GM23338 (cell line): ENCODE measurements around the gene PKNOX2. TPM values are rescaled to one million over a fixed set of nuclear protein-coding genes. Genes with fewer than 3 reads are reported as not detected.

ENCODE experiments used
- ATAC-seq: fragments of 200-7000 bp; cut with Tn5 transposase; 3 replicates; pipeline ENCODE4 v1.9.1; 2020
- DNase-seq: peaks from one replicate; pipeline ENCODE4 v3.0.0-alpha.2; 2015; ENCODE audit warnings: low spot score
- H2AFZ ChIP-seq: fragments of 200-600 bp; sonication (generic); 2 replicates; pipeline ENCODE4 v1.8.0; 2016; ENCODE audit warnings: antibody characterized with exemption, mild to moderate bottlenecking, moderate library complexity
- H3F3A ChIP-seq: fragments of 200-600 bp; sonication (generic); replicated peaks from 2 replicates; pipeline ENCODE4 v1.8.0; 2017; ENCODE audit warnings: antibody characterized with exemption, mixed run types, low read depth
- H3K27ac ChIP-seq: fragments of 200-600 bp; sonication (generic); 2 replicates; pipeline ENCODE4 v1.6.1; 2016; ENCODE audit warnings: low read depth
- H3K27me3 ChIP-seq: fragments of 200-600 bp; sonication (generic); 2 replicates; pipeline ENCODE4 v1.8.0; 2016; ENCODE audit warnings: mild to moderate bottlenecking, mixed run types, moderate library complexity; ENCODE audit not compliant: insufficient read depth
- H3K36me3 ChIP-seq: fragments of 200-600 bp; sonication (generic); 2 replicates; pipeline ENCODE4 v1.8.0; 2016; ENCODE audit warnings: mild to moderate bottlenecking; ENCODE audit not compliant: insufficient read depth
- H3K4me1 ChIP-seq: fragments of 200-600 bp; sonication (generic); 2 replicates; pipeline ENCODE4 v1.8.0; 2016; ENCODE audit warnings: mild to moderate bottlenecking, moderate library complexity; ENCODE audit not compliant: insufficient read depth
- H3K4me2 ChIP-seq: fragments of 200-600 bp; sonication (generic); 2 replicates; pipeline ENCODE4 v1.7.1; 2017; ENCODE audit warnings: mixed run types
- H3K4me3 ChIP-seq: fragments of 200-600 bp; sonication (generic); 2 replicates; pipeline ENCODE4 v1.6.1; 2016; ENCODE audit warnings: mixed run types
- H3K79me2 ChIP-seq: fragments of 200-600 bp; sonication (generic); replicated peaks from 2 replicates; pipeline ENCODE4 v1.8.0; 2017; ENCODE audit warnings: mild to moderate bottlenecking; ENCODE audit not compliant: insufficient read depth
- H3K9me2 ChIP-seq: fragments of 200-600 bp; sonication (generic); 2 replicates; pipeline ENCODE4 v1.8.0; 2017; ENCODE audit not compliant: insufficient read depth
- H4K20me1 ChIP-seq: fragments of 200-600 bp; sonication (generic); replicated peaks from 2 replicates; pipeline ENCODE4 v1.8.0; 2017; ENCODE audit warnings: mild to moderate bottlenecking; ENCODE audit not compliant: insufficient read depth
- H3K27ac Mint-ChIP-seq: 2 replicates; pipeline ENCODE4 v1.8.0; 2020; ENCODE audit warnings: inconsistent platforms, mild to moderate bottlenecking, moderate library complexity, mixed read lengths
- H3K27me3 Mint-ChIP-seq: 3 replicates; pipeline ENCODE4 v1.8.0; 2022; ENCODE audit warnings: low read depth, mild to moderate bottlenecking, moderate library complexity, mixed read lengths, inconsistent platforms; ENCODE audit not compliant: insufficient read depth, poor library complexity
- H3K36me3 Mint-ChIP-seq: 3 replicates; pipeline ENCODE4 v1.8.0; 2021; ENCODE audit warnings: low read depth, mild to moderate bottlenecking, inconsistent platforms, moderate library complexity, mixed read lengths
- H3K4me1 Mint-ChIP-seq: 3 replicates; pipeline ENCODE4 v1.8.0; 2020; ENCODE audit warnings: mild to moderate bottlenecking, inconsistent platforms, mixed read lengths
- H3K4me3 Mint-ChIP-seq: 3 replicates; pipeline ENCODE4 v1.8.0; 2021; ENCODE audit warnings: moderate library complexity, mild to moderate bottlenecking, inconsistent platforms, mixed read lengths
- H3K9me3 Mint-ChIP-seq: 3 replicates; pipeline ENCODE4 v1.8.0; 2020; ENCODE audit warnings: moderate library complexity, mild to moderate bottlenecking, inconsistent platforms, mixed read lengths
- CREB1 ChIP-seq: fragments of 250-450 bp; sonication (Bioruptor Pico); IDR thresholded peaks from 2 replicates; pipeline ENCODE4 v1.5.0; 2020; ENCODE audit warnings: low read depth, mild to moderate bottlenecking, moderate library complexity
- EZH2phosphoT487 ChIP-seq: fragments of 200-600 bp; sonication (generic); IDR thresholded peaks from one replicate; pipeline ENCODE4 v1.8.1; 2018; ENCODE audit warnings: antibody characterized with exemption; ENCODE audit not compliant: unreplicated experiment
- JUNB ChIP-seq: IDR thresholded peaks from one replicate; pipeline ENCODE4 v1.6.1; 2016; ENCODE audit warnings: antibody characterized with exemption; ENCODE audit not compliant: unreplicated experiment
- POLR2AphosphoS5 ChIP-seq: IDR thresholded peaks from 2 replicates; pipeline ENCODE4 v1.6.1; 2016; ENCODE audit warnings: antibody characterized with exemption, low read depth
- STAT1 ChIP-seq: IDR thresholded peaks from one replicate; pipeline ENCODE4 v1.6.1; 2016; ENCODE audit warnings: antibody characterized with exemption; ENCODE audit not compliant: unreplicated experiment
- ZNF114 ChIP-seq: fragments of 250-450 bp; sonication (Bioruptor Pico); IDR thresholded peaks from 2 replicates; pipeline ENCODE4 v1.5.0; 2020; ENCODE audit warnings: mild to moderate bottlenecking, moderate library complexity
- ZNF331 ChIP-seq: fragments of 250-450 bp; sonication (Bioruptor Pico); IDR thresholded peaks from 2 replicates; pipeline ENCODE4 v1.5.0; 2020; ENCODE audit warnings: low read depth, mild to moderate bottlenecking, moderate library complexity
- polyA plus RNA-seq: library from polyadenylated mRNA; unstranded; fragments of >200 nt; fragmentation: Nextera tagmentation; extraction: Ambion mirVana; gene quantifications from 2 replicates; pipeline ENCODE4 v1.2.1, GENCODE V29; 2016
- total RNA-seq: library from RNA; depleted of rRNA; stranded (reverse); fragments of >200 nt; shearing (Covaris generic); gene quantifications from 2 replicates; pipeline ENCODE4 v1.2.3, GENCODE V29; 2014
- TF ChIP-seq, protein P1 (sequence below), 2 experiments: fragments of 200-600 bp in 1 of 2; sonication (generic) in 1 of 2; conservative IDR thresholded peaks; 2 replicates each; pipeline versions ENCODE4 v1.5.1 to v1.6.1; 2016 to 2017; ENCODE audit warnings: antibody characterized with exemption in 2 of 2, low read depth in 2 of 2, mild to moderate bottlenecking in 2 of 2, moderate library complexity in 1 of 2
- TF ChIP-seq, protein P2 (sequence below): fragments of 250-450 bp; sonication (Bioruptor Pico); IDR thresholded peaks from 2 replicates; pipeline ENCODE4 v1.5.0; 2020; ENCODE audit warnings: mild to moderate bottlenecking, moderate library complexity
- TF ChIP-seq, protein P3 (sequence below): IDR thresholded peaks from 2 replicates; pipeline ENCODE4 v1.6.1; 2016; ENCODE audit warnings: antibody characterized with exemption
- TF ChIP-seq, protein P4 (sequence below): IDR thresholded peaks from one replicate; pipeline ENCODE4 v1.6.1; 2018; ENCODE audit warnings: antibody characterized with exemption; ENCODE audit not compliant: unreplicated experiment

PKNOX2 gene
- total and polyA plus RNA-seq, 2 experiments from 2014 or later = 0.42 to 0.83 TPM

DNA sequence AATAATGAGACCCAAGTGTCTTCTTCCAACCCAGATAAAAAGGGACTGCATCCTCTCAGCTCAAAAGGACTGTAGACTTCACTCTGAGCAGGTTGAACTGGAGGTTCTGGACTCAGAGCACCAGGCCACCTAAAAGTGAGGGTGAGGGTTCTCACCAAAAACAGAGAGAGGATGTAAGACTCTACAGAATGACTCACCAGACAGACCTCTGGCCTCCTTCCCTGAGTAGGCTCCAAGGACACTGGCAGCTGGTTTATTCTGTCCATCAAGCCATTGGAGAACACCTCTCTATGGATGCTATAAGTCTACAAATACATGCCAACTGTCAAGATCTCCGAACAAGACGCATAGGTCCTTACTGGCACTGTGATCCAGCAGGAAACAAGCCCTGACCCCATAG lies 304.3 kb downstream of the PKNOX2 start:
- H3K79me2 ChIP-seq = no peaks in the 10 kb centered on the region
- H3K36me3 ChIP-seq = no peaks in the 10 kb centered on the region
- H3K27me3 Mint-ChIP-seq = no peaks in the 10 kb centered on the region
- no peak overlapping the region for H3K4me3 ChIP-seq
- no peaks in the 10 kb centered on the region for H3F3A ChIP-seq
- peaks cover 22% of the 10 kb centered on the region for H3K4me1 Mint-ChIP-seq
- H3K27ac Mint-ChIP-seq = no peak overlapping the region
- ATAC-seq (no peak), DNase-seq (no peak)
- no peaks in the 10 kb centered on the region for H3K9me3 Mint-ChIP-seq
- no peak overlapping the region for H3K4me3 Mint-ChIP-seq
- no peaks in the 10 kb centered on the region for H4K20me1 ChIP-seq
- no peak for TF ChIP-seq STAT1
- TF ChIP-seq POLR2AphosphoS5 = no peak
- TF ChIP-seq JUNB = no peak
- TF ChIP-seq, protein P1, sequence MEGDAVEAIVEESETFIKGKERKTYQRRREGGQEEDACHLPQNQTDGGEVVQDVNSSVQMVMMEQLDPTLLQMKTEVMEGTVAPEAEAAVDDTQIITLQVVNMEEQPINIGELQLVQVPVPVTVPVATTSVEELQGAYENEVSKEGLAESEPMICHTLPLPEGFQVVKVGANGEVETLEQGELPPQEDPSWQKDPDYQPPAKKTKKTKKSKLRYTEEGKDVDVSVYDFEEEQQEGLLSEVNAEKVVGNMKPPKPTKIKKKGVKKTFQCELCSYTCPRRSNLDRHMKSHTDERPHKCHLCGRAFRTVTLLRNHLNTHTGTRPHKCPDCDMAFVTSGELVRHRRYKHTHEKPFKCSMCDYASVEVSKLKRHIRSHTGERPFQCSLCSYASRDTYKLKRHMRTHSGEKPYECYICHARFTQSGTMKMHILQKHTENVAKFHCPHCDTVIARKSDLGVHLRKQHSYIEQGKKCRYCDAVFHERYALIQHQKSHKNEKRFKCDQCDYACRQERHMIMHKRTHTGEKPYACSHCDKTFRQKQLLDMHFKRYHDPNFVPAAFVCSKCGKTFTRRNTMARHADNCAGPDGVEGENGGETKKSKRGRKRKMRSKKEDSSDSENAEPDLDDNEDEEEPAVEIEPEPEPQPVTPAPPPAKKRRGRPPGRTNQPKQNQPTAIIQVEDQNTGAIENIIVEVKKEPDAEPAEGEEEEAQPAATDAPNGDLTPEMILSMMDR (conservative IDR thresholded peaks at IDR 0.05; ENCODE audit: low read depth in 2 of 2) = no peak
- TF ChIP-seq, protein P2, sequence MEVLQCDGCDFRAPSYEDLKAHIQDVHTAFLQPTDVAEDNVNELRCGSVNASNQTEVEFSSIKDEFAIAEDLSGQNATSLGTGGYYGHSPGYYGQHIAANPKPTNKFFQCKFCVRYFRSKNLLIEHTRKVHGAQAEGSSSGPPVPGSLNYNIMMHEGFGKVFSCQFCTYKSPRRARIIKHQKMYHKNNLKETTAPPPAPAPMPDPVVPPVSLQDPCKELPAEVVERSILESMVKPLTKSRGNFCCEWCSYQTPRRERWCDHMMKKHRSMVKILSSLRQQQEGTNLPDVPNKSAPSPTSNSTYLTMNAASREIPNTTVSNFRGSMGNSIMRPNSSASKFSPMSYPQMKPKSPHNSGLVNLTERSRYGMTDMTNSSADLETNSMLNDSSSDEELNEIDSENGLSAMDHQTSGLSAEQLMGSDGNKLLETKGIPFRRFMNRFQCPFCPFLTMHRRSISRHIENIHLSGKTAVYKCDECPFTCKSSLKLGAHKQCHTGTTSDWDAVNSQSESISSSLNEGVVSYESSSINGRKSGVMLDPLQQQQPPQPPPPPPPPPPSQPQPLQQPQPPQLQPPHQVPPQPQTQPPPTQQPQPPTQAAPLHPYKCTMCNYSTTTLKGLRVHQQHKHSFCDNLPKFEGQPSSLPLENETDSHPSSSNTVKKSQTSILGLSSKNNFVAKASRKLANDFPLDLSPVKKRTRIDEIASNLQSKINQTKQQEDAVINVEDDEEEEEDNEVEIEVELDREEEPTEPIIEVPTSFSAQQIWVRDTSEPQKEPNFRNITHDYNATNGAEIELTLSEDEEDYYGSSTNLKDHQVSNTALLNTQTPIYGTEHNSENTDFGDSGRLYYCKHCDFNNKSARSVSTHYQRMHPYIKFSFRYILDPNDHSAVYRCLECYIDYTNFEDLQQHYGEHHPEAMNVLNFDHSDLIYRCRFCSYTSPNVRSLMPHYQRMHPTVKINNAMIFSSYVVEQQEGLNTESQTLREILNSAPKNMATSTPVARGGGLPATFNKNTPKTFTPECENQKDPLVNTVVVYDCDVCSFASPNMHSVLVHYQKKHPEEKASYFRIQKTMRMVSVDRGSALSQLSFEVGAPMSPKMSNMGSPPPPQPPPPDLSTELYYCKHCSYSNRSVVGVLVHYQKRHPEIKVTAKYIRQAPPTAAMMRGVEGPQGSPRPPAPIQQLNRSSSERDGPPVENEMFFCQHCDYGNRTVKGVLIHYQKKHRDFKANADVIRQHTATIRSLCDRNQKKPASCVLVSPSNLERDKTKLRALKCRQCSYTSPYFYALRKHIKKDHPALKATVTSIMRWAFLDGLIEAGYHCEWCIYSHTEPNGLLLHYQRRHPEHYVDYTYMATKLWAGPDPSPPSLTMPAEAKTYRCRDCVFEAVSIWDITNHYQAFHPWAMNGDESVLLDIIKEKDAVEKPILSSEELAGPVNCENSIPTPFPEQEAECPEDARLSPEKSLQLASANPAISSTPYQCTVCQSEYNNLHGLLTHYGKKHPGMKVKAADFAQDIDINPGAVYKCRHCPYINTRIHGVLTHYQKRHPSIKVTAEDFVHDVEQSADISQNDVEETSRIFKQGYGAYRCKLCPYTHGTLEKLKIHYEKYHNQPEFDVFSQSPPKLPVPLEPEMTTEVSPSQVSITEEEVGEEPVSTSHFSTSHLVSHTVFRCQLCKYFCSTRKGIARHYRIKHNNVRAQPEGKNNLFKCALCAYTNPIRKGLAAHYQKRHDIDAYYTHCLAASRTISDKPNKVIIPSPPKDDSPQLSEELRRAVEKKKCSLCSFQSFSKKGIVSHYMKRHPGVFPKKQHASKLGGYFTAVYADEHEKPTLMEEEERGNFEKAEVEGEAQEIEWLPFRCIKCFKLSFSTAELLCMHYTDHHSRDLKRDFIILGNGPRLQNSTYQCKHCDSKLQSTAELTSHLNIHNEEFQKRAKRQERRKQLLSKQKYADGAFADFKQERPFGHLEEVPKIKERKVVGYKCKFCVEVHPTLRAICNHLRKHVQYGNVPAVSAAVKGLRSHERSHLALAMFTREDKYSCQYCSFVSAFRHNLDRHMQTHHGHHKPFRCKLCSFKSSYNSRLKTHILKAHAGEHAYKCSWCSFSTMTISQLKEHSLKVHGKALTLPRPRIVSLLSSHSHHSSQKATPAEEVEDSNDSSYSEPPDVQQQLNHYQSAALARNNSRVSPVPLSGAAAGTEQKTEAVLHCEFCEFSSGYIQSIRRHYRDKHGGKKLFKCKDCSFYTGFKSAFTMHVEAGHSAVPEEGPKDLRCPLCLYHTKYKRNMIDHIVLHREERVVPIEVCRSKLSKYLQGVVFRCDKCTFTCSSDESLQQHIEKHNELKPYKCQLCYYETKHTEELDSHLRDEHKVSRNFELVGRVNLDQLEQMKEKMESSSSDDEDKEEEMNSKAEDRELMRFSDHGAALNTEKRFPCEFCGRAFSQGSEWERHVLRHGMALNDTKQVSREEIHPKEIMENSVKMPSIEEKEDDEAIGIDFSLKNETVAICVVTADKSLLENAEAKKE (CRISPR knock-in tag) = no peak
- TF ChIP-seq, protein P3, sequence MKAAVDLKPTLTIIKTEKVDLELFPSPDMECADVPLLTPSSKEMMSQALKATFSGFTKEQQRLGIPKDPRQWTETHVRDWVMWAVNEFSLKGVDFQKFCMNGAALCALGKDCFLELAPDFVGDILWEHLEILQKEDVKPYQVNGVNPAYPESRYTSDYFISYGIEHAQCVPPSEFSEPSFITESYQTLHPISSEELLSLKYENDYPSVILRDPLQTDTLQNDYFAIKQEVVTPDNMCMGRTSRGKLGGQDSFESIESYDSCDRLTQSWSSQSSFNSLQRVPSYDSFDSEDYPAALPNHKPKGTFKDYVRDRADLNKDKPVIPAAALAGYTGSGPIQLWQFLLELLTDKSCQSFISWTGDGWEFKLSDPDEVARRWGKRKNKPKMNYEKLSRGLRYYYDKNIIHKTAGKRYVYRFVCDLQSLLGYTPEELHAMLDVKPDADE = no peak
- TF ChIP-seq ZNF114 = no peak
- TF ChIP-seq ZNF331 (CRISPR knock-in tag) = no peak
- TF ChIP-seq, protein P4, sequence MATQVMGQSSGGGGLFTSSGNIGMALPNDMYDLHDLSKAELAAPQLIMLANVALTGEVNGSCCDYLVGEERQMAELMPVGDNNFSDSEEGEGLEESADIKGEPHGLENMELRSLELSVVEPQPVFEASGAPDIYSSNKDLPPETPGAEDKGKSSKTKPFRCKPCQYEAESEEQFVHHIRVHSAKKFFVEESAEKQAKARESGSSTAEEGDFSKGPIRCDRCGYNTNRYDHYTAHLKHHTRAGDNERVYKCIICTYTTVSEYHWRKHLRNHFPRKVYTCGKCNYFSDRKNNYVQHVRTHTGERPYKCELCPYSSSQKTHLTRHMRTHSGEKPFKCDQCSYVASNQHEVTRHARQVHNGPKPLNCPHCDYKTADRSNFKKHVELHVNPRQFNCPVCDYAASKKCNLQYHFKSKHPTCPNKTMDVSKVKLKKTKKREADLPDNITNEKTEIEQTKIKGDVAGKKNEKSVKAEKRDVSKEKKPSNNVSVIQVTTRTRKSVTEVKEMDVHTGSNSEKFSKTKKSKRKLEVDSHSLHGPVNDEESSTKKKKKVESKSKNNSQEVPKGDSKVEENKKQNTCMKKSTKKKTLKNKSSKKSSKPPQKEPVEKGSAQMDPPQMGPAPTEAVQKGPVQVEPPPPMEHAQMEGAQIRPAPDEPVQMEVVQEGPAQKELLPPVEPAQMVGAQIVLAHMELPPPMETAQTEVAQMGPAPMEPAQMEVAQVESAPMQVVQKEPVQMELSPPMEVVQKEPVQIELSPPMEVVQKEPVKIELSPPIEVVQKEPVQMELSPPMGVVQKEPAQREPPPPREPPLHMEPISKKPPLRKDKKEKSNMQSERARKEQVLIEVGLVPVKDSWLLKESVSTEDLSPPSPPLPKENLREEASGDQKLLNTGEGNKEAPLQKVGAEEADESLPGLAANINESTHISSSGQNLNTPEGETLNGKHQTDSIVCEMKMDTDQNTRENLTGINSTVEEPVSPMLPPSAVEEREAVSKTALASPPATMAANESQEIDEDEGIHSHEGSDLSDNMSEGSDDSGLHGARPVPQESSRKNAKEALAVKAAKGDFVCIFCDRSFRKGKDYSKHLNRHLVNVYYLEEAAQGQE = no peak
- no peak for TF ChIP-seq EZH2phosphoT487
- no peak for TF ChIP-seq CREB1 (CRISPR knock-in tag)
- no peak overlapping the region for H3K27ac ChIP-seq
- H3K4me1 ChIP-seq = peaks cover 21% of the 10 kb centered on the region
- H3K9me2 ChIP-seq = no peaks in the 10 kb centered on the region
- H3K4me2 ChIP-seq = no peak overlapping the region
- no peaks in the 10 kb centered on the region for H3K36me3 Mint-ChIP-seq
- no peak overlapping the region for H2AFZ ChIP-seq
- H3K27me3 ChIP-seq = no peaks in the 10 kb centered on the region
